HepG2 (cell line): ENCODE data around the gene POPDC2. TPM values are rescaled to one million over a fixed set of nuclear protein-coding genes. Genes with fewer than 3 reads are reported as not detected.
A peak's percentile ranks its signal among the peaks of the same experiment; 100 is the strongest.

Experiments used
- ATAC-seq: fragments of 200-7000 bp; cut with Tn5 transposase; 3 replicates; pipeline ENCODE4 v1.9.1; 2020; ENCODE audit warnings: mild to moderate bottlenecking, moderate library complexity
- BruUV-seq: library from RNA; stranded (reverse); fragments of 400-500 nt; replicated peaks from 2 replicates; lab custom pipeline; 2021; lab: Mats Ljungman, UMichigan
- CTCF ChIA-PET: fragments of 300-600 bp; formaldehyde crosslinking; extraction: SDS; loops from one replicate; lab custom pipeline; 2021; ENCODE audit warnings: low total read pairs, inconsistent platforms, low intra/inter-chr PET ratio; lab: Yijun Ruan, JAX
- POLR2A ChIA-PET: fragments of 350-600 bp; sonication (Branson Sonifier 250); formaldehyde crosslinking; loops from one replicate; lab custom pipeline; 2020; ENCODE audit warnings: antibody characterized with exemption, inconsistent platforms; lab: Yijun Ruan, JAX
- DNase-seq: peaks from one replicate; pipeline ENCODE4 v3.0.0-alpha.2; 2015; ENCODE audit warnings: low spot score
- FAIRE-seq: peaks from 3 replicates; lab custom pipeline; 2011; peaks lifted over from hg19 to GRCh38; lab: Jason Lieb, UNC
- H2AFZ ChIP-seq: one replicate; pipeline ENCODE4 v1.6.1; 2011; ENCODE audit warnings: low read length, inconsistent platforms
- H3K27ac ChIP-seq: fragments of 300-600 bp; 3 replicates; pipeline ENCODE4 v1.8.0; 2011; ENCODE audit warnings: mixed run types, mild to moderate bottlenecking, mixed read lengths, low read length, inconsistent platforms; ENCODE audit not compliant: insufficient read depth; ENCODE audit errors: extremely low read length
- H3K27me3 ChIP-seq, 2 experiments: fragments of 200-600 bp in 1 of 2; 2 replicates in 1 of 2; 3 replicates in 1 of 2; pipeline versions ENCODE4 v1.6.0 to v1.8.0; 2011; ENCODE audit warnings: low read length in 2 of 2, mild to moderate bottlenecking in 2 of 2, moderate library complexity in 2 of 2, inconsistent platforms in 1 of 2; ENCODE audit not compliant: insufficient read depth in 2 of 2, control insufficient read depth in 1 of 2
- H3K36me3 ChIP-seq, 2 experiments: fragments of 200-600 bp in 1 of 2; replicated peaks in 1 of 2; 2 replicates in 1 of 2; 3 replicates in 1 of 2; pipeline versions ENCODE4 v1.5.1 to v1.8.0; 2011; ENCODE audit warnings: low read length in 2 of 2, inconsistent platforms in 1 of 2; ENCODE audit not compliant: insufficient read depth in 2 of 2, control insufficient read depth in 1 of 2
- H3K4me1 ChIP-seq: 2 replicates; pipeline ENCODE4 v1.5.1; 2012; ENCODE audit warnings: low read length, inconsistent platforms; ENCODE audit not compliant: insufficient read depth
- H3K4me2 ChIP-seq: 2 replicates; pipeline ENCODE4 v1.6.0; 2011; ENCODE audit warnings: low read depth, low read length, inconsistent platforms
- H3K4me3 ChIP-seq, 3 experiments: fragments of 200-600 bp in 1 of 3; sonication (generic), shearing (Covaris generic) in 1 of 3; replicated peaks in 1 of 3; 2 replicates each; pipeline ENCODE4 v1.5.1; 2011 to 2016; ENCODE audit warnings: low read length in 3 of 3, inconsistent platforms in 2 of 3, low read depth in 2 of 3, mild to moderate bottlenecking in 2 of 3, control low read depth in 1 of 3, mixed read lengths in 1 of 3; ENCODE audit not compliant: insufficient read depth in 1 of 3
- H3K79me2 ChIP-seq: one replicate; pipeline ENCODE4 v1.6.1; 2011; ENCODE audit warnings: low read length, inconsistent platforms; ENCODE audit not compliant: insufficient read depth
- H3K9ac ChIP-seq: 2 replicates; pipeline ENCODE4 v1.6.0; 2011; ENCODE audit warnings: mild to moderate bottlenecking, low read depth, low read length, inconsistent platforms; ENCODE audit not compliant: insufficient read depth
- H3K9me3 ChIP-seq: 2 replicates; pipeline ENCODE4 v1.5.1; 2012; ENCODE audit warnings: mild to moderate bottlenecking, low read length
- H4K20me1 ChIP-seq: 2 replicates; pipeline ENCODE4 v1.6.0; 2011; ENCODE audit warnings: inconsistent platforms, mild to moderate bottlenecking, low read length, moderate library complexity; ENCODE audit not compliant: insufficient read depth
- HDAC6 ChIP-seq: fragments of 200-600 bp; sonication (generic); IDR thresholded peaks from 2 replicates; pipeline ENCODE4 v1.7.0; 2017; ENCODE audit warnings: mild to moderate bottlenecking, antibody characterized with exemption, low read length, low read depth
- IRF2 ChIP-seq: IDR thresholded peaks from 2 replicates; pipeline ENCODE4 v1.6.1; 2018; ENCODE audit warnings: missing genetic modification reagents, missing compliant biosample characterization
- IRF9 ChIP-seq: sonication (generic); formaldehyde crosslinking; IDR thresholded peaks from 2 replicates; pipeline ENCODE4 v1.8.0; 2022; ENCODE audit warnings: missing genetic modification reagents, mild to moderate bottlenecking, borderline replicate concordance
- RAD21 ChIP-seq: fragments of 450-650 bp; formaldehyde crosslinking; IDR thresholded peaks from 2 replicates; pipeline ENCODE4 v1.5.0; 2020; ENCODE audit warnings: mild to moderate bottlenecking
- STAG1 ChIP-seq: sonication (generic); formaldehyde crosslinking; IDR thresholded peaks from 2 replicates; pipeline ENCODE4 v1.4.0; 2020; ENCODE audit warnings: missing genetic modification reagents
- ZNF263 ChIP-seq: sonication (generic); formaldehyde crosslinking; IDR thresholded peaks from 2 replicates; pipeline ENCODE4 v1.4.0; 2020; ENCODE audit warnings: missing genetic modification reagents
- ZNF773 ChIP-seq: sonication (generic); formaldehyde crosslinking; IDR thresholded peaks from 2 replicates; pipeline ENCODE4 v1.4.0; 2020; ENCODE audit warnings: missing genetic modification reagents, borderline replicate concordance
- WGBS: methylation state at CpG from one replicate; pipeline ENCODE4 v1.1.6; 2017; ENCODE audit warnings: low lambda C conversion rate; 5-methylcytosine and 5-hydroxymethylcytosine counted together
- in situ Hi-C: cut with HindIII; loops from 2 replicates; pipeline ENCODE4 v1.10.0; 2017; ENCODE audit warnings: low pct_unique_long_range_greater_than_20kb; ENCODE audit not compliant: extremely low pct_ligation_motif_present
- intact Hi-C: fragments of 100-400 bp; cut with micrococcal nuclease; formaldehyde crosslinking; loops from one replicate; pipeline ENCODE4 v1.10.0; 2022; ENCODE audit not compliant: unreplicated experiment
- polyA plus RNA-seq, 8 experiments: library from polyadenylated mRNA; depleted of rRNA in 3 of 8; stranded (reverse) in 7 of 8; unstranded in 1 of 8; fragments of >200 nt; fragmentation: Illumina TruSeq in 4 of 8; extraction: Trizol in 4 of 8; gene quantifications; 2 replicates each; pipeline versions ENCODE4 v1.2.1 to v1.2.3, GENCODE V29; 2011 to 2016; ENCODE audit warnings: low read depth in 4 of 8, missing spikeins in 1 of 8, mixed read lengths in 1 of 8; ENCODE audit not compliant: insufficient read depth in 1 of 8
- total RNA-seq, 5 experiments: library from RNA; depleted of rRNA; stranded (reverse); fragments of >200 nt; fragmentation: Illumina TruSeq; extraction: Trizol; gene quantifications; 2 replicates each; pipeline ENCODE4 v1.2.3, GENCODE V29; 2016; ENCODE audit warnings: low read depth in 1 of 5
- TF ChIP-seq, protein P1 (sequence below): sonication (generic); formaldehyde crosslinking; IDR thresholded peaks from 2 replicates; pipeline ENCODE4 v1.4.0; 2020; ENCODE audit warnings: missing genetic modification reagents
- TF ChIP-seq, protein P2 (sequence below): sonication (generic); formaldehyde crosslinking; IDR thresholded peaks from 2 replicates; pipeline ENCODE4 v1.5.0; 2020; ENCODE audit warnings: mild to moderate bottlenecking, missing genetic modification reagents, moderate library complexity
- TF ChIP-seq, protein P3 (sequence below): sonication (generic); formaldehyde crosslinking; IDR thresholded peaks from 2 replicates; pipeline ENCODE4 v1.4.0; 2020; ENCODE audit warnings: missing genetic modification reagents

Gene POPDC2
- total and polyA plus RNA-seq, 2 of the 13 experiments (the other 11 are each of a cell fraction or from before 2014, with no cell fraction given), result 0.18 to 0.58 TPM

DNA sequence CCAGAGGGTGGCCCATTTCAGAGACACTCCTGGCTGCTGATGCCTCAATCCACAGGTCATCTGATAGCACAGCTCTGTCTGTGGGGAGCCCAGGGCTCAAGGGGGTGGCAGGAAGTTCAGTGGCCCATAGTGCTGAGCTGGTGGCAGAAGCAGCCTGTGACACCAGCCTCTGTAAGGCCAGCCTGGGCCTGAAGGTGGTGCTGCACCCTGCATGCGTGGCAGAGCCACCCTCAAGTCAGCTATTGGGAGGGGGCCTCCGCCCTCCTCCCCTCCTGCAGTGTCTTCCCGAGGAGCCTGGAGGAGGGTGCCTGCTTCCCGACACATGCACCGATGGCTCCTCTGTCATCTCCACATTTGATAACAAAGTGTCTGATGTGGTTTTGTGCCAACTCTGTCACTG, 59.7 kb downstream of the POPDC2 start:
- peaks cover 20% of the 10 kb centered on the region; the same call in 1 of the 2 replicates for H3K4me1 ChIP-seq
- H3K9me3 ChIP-seq, result no peaks in the 10 kb centered on the region
- no peak overlapping the region; a peak in 1 of 6 replicates for H3K4me3 ChIP-seq
- no peak for DNase-seq
- ChIA-PET POLR2A (no interaction called here), CTCF (no interaction called here)
- in situ Hi-C loops, result no loop called here
- no peak overlapping the region for H3K9ac ChIP-seq
- no peaks in the 10 kb centered on the region for H3K79me2 ChIP-seq
- no peaks in the 10 kb centered on the region for H4K20me1 ChIP-seq
- no peaks in the 10 kb centered on the region for H3K36me3 ChIP-seq
- BruUV-seq, result no TSS peak
- peak; percentile 93 for ATAC-seq
- FAIRE-seq, result no peak
- no peak overlapping the region for H3K4me2 ChIP-seq
- no peaks in the 10 kb centered on the region; a peak in 1 of 5 replicates for H3K27me3 ChIP-seq
- H3K27ac ChIP-seq, result no peak overlapping the region
- no peak overlapping the region for H2AFZ ChIP-seq
- intact Hi-C loops, result loop anchor here (1.0 kb wide), 1 partner anchor 81 kb away; no protein-coding TSS in a partner anchor
- TF ChIP-seq ZNF263 (CRISPR knock-in tag) (0 out of 2 replicates have a peak, but pooled peaks have one; percentile 28), IRF2 (CRISPR knock-in tag) (no peak), ZNF773 (CRISPR knock-in tag) (no peak), STAG1 (CRISPR knock-in tag) (peak; percentile 60), HDAC6 (no peak), IRF9 (CRISPR knock-in tag) (no peak), RAD21 (CRISPR knock-in tag) (peak; percentile 46; the same call in 1 of the 2 replicates)
- TF ChIP-seq, protein P1, sequence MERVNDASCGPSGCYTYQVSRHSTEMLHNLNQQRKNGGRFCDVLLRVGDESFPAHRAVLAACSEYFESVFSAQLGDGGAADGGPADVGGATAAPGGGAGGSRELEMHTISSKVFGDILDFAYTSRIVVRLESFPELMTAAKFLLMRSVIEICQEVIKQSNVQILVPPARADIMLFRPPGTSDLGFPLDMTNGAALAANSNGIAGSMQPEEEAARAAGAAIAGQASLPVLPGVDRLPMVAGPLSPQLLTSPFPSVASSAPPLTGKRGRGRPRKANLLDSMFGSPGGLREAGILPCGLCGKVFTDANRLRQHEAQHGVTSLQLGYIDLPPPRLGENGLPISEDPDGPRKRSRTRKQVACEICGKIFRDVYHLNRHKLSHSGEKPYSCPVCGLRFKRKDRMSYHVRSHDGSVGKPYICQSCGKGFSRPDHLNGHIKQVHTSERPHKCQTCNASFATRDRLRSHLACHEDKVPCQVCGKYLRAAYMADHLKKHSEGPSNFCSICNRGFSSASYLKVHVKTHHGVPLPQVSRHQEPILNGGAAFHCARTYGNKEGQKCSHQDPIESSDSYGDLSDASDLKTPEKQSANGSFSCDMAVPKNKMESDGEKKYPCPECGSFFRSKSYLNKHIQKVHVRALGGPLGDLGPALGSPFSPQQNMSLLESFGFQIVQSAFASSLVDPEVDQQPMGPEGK (CRISPR knock-in tag), result peak; percentile 49; the same call in 1 of the 2 replicates
- TF ChIP-seq, protein P2, sequence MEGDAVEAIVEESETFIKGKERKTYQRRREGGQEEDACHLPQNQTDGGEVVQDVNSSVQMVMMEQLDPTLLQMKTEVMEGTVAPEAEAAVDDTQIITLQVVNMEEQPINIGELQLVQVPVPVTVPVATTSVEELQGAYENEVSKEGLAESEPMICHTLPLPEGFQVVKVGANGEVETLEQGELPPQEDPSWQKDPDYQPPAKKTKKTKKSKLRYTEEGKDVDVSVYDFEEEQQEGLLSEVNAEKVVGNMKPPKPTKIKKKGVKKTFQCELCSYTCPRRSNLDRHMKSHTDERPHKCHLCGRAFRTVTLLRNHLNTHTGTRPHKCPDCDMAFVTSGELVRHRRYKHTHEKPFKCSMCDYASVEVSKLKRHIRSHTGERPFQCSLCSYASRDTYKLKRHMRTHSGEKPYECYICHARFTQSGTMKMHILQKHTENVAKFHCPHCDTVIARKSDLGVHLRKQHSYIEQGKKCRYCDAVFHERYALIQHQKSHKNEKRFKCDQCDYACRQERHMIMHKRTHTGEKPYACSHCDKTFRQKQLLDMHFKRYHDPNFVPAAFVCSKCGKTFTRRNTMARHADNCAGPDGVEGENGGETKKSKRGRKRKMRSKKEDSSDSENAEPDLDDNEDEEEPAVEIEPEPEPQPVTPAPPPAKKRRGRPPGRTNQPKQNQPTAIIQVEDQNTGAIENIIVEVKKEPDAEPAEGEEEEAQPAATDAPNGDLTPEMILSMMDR (CRISPR knock-in tag), result peak; percentile 72
- TF ChIP-seq, protein P3, sequence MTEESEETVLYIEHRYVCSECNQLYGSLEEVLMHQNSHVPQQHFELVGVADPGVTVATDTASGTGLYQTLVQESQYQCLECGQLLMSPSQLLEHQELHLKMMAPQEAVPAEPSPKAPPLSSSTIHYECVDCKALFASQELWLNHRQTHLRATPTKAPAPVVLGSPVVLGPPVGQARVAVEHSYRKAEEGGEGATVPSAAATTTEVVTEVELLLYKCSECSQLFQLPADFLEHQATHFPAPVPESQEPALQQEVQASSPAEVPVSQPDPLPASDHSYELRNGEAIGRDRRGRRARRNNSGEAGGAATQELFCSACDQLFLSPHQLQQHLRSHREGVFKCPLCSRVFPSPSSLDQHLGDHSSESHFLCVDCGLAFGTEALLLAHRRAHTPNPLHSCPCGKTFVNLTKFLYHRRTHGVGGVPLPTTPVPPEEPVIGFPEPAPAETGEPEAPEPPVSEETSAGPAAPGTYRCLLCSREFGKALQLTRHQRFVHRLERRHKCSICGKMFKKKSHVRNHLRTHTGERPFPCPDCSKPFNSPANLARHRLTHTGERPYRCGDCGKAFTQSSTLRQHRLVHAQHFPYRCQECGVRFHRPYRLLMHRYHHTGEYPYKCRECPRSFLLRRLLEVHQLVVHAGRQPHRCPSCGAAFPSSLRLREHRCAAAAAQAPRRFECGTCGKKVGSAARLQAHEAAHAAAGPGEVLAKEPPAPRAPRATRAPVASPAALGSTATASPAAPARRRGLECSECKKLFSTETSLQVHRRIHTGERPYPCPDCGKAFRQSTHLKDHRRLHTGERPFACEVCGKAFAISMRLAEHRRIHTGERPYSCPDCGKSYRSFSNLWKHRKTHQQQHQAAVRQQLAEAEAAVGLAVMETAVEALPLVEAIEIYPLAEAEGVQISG (CRISPR knock-in tag), result peak; percentile 21; the same call in 1 of the 2 replicates
- TF ChIP-seq, all 625 proteins: peak for 6
- 0% methylated on average over 3 of the region's 5 CpGs for WGBS
